HG03025 (cell line): ENCODE data around the gene CKB.
"Not testable (repeated sequence)": the region's sequence is repeated elsewhere in the genome, so short reads cannot be mapped to it uniquely, and the experiment has no call there.

ENCODE experiments used
- ATAC-seq: cut with Tn5 transposase; IDR thresholded peaks from one replicate; pipeline ENCODE4 v1.9.1; 2021; ENCODE audit warnings: mild to moderate bottlenecking, moderate library complexity; ENCODE audit not compliant: unreplicated experiment, low FRiP score

Gene CKB

DNA sequence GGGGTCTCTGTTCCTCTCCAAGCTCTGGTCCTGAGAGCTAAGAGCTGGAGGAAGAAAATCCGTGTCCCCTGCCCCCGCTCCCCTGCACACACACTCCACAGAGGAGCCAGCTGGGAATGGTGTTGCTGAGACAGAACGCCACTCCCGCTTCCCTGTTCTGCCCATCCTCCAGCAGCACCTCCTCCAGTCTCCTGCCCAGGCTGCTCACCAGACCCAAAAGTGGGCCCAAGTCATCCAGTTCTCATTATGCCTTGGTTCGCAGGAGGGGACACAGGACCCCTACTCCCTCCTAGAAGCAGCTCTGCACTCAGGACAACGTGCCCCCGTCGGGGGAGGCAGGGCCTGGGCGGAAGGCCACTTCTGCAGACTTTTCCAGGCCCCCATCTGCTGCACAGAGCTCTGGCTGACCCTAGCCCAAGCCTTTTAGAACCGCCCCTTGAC is 5.5 kb upstream of the CKB start:
- no peak for ATAC-seq

DNA sequence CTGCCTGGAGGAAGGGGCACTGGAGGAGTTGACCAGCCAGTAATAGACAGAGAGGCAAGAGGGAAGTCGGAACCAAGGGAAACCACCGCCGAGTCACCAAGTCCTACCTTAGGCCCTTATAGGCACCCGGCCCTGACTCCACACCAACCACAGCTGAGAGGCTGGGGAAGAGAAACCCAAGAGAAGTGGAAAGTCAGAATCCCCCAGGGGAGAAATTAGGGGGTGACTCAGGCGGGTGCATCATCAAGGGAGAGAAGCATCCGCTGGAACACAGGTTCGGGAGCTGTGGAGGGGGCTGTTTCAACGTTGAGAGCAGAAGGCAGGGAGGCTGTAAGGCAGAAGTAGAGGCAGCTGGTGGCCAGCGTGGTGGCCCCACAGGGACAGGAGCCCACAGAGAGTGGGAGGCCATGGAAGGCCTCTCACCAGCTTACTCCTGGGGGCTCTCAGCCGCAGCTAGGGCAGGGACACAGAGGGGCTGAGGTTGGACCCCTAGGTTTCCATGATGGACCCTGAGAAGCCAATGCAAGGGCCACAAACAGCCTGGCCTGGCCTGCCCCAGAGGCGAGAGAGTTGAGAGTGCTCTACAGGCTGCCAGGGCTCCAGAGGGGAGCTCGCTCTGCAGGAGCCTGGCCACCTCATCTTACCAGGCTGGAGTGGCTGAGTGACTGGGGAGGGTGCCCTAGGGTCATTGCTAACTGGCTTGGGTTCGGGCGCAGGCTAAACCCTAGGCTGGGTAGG is 4.9 kb upstream of the CKB start:
- ATAC-seq, result no peak

DNA sequence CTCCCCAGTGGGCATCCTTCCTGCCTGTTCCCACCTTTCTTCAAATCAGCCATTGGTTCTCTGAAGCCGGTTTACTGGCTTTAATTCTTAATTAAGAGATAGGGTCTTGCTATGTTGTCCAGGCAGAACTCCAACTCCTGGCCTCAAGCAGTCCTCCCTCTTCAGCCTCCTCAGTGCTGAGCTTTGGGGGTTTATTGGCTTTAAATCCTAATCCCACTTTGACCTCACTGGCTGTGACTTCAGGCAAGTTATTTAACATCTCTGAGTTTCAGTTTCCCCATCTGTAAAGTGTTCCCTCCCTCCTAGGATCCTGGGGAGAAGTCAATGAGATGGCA is 4.3 kb upstream of the CKB start:
- no peak for ATAC-seq

DNA sequence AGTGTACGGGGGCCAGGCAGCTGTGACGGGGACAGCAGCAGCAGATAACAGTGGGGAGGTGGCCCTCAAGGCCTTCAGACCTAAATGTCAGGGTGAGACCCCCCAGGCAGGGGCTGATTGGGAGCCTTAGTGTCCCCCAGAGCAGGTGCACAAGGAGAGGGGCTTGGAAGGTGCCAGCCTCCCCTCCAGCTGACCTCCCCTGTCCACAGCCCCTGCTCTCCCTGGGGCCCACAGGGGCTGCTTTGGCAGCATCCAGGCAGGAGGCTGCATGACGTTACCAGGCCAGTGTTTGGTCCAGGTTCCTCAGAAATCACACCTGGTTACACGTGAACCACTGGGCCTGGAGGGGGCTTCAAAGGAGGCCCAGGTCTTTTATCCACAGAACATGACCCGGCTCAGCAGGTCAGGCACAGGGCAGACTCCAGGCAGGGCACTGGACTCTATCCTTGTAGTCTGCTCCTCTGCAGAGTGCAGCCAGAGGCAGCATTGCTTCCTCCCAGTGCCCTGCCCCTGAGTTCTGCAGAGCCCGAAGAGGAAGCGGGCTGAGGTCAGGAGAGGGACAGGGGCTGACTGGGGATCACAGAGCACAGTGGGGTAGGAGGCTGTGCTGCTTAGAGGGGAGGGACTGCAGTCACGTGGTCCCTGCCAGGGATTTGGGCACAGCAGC is 3.8 kb upstream of the CKB start:
- ATAC-seq, result no peak

DNA sequence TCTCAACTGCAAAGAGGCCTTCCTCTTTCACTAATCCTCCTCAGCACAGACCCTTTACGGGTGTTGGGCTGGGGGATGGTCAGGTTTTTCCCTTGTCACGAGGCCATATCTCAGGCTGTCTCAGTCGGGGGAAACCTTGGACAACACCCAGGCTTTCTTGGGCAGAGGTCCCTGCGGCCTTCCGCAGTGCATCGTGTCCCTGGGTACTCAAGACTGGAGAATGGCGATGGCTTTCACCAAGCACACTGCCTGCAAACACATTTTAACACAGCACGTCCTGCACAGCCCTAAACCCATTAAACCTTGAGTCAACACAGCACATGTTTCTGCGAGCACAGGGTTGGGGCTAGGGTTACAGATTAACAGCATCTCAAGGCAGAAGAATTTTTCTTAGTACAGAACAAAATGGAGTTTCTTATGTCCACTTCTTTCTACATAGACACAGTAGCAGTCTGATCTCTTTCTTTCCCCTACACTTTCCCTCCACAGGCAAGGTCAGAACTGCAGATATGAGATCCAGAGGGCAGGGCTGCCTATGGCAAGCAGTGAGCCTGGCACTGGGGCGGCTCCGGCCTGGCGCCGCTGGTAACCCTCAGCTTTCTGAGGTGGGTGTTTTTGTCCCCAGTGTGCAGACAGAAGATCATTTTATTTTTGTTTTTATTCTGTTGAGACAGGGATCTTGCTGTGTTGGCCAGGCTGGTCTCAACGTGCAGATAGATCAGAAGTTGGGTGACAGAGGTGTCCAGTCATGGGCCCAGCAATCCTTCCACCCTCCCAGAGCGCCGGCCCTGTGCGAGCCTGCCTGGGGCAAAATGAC is 3.0 kb upstream of the CKB start:
- not testable (repeated sequence) for ATAC-seq

DNA sequence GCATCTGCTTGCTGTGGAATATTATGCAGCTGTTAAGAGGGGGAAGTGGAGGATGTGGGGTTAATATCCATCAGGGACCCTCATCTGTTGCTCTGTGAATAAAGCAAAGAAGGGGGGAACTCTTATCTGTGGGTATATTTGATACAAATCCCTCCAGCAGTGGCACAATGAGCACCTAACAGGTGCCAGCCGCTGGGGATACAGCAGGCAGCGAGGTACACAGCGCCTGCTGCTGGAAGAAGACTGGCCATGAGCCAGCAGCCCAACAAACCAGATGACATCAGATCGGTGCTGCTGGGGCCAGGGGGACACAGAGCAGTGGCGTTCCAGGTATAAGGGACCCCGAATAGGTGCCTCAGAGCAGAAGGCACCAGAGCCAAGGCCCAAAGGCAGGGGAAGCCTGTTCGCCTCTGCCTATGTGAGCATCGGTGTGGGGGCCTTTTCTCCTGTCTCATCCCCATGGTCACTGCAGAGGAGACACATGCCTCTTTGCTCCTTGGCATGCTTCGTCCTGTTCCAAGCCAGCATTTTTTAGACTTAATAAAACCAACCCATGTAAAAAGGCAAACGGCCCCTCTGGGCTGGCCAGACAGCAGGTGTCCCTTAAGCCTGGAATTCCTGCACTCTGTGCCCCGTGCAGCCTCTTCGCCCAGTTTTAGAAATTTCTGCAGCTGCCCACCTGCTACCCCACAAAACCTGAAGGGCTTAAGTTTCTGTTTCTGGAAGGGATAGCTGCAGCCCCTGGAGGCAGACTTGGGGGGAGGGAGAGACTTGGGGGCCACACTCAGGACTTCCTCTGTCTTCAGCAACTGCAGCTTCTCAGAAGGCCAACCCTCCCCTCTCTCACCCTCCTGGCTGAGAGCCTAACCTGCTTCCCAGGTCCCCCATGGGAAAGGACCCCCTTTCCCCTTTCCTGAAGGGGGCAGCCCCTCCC is 1.6 kb upstream of the CKB start:
- ATAC-seq, result no peak

DNA sequence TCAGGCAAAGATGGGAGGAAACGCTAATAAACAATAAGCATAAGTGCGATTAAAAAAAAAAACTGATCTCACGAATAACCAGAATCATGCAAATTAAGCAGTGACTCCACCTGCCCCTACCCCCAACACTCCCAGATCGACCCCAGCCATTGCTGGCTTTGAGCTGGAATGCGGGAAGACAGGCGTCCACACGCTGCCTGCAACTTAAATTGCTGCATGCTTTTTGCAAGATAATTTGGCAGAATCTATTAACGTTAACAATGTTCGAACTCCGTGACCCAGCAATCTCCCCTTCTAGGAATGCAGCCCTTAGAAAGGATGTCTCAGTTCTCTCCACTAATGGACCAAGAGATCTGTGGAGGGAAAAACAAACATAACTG is 935 bp upstream of the CKB start:
- ATAC-seq, result no peak

DNA sequence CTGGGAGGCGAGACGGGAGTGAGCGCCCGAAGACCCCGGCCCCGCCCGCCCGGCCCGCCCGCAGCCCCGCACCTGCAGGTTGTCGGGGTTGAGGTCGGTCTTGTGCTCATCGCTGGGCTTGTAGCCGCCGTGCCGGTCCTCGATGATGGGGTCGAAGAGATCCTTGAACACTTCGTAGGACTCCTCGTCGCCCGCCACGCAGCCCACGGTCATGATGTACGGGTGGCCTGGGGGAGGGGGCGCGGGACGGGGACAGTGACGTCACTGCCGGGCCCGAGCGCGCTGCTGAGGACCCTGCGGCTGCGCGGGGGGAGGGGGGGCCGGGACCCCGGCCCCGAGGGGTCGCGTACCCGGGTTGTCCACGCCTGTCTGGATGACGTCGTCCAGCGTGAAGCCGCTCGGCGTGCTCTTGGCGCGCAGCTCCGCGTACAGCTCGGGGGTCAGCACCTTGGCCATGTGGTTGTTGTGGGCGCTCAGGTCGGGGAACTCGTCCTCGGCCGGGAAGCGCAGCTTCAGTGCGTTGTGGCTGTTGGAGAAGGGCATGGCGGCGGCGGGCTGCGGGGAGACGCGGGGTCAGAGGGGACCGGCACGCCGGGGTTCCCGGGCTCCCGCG is 573 bp downstream of the CKB start:
- ATAC-seq, result no peak

DNA sequence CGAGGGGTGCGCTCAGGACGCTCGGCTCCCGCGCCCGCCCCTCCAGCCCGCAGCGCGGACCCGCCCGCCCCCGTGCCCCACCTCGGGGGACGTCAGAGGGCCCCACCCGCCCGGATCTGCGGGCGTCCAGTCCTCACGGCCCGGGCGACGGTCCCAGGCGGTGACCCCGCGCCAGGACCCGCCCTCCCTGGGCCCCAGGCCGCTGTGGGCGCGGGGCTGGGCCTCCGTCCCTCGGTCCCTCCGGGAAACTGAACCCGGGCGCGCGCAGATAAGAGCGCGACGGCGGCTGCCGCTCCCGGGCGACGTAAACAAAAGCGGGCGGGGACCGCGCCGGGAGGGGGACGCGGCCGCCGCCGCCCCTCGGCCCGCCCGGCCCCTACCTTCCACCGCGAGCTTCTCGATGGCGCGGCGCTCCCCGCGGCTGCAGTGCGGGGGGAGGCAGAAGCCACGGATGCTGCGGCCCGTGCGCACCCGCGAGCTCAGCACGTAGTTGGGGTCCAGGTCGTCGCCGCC is 1.1 kb downstream of the CKB start:
- no peak for ATAC-seq

DNA sequence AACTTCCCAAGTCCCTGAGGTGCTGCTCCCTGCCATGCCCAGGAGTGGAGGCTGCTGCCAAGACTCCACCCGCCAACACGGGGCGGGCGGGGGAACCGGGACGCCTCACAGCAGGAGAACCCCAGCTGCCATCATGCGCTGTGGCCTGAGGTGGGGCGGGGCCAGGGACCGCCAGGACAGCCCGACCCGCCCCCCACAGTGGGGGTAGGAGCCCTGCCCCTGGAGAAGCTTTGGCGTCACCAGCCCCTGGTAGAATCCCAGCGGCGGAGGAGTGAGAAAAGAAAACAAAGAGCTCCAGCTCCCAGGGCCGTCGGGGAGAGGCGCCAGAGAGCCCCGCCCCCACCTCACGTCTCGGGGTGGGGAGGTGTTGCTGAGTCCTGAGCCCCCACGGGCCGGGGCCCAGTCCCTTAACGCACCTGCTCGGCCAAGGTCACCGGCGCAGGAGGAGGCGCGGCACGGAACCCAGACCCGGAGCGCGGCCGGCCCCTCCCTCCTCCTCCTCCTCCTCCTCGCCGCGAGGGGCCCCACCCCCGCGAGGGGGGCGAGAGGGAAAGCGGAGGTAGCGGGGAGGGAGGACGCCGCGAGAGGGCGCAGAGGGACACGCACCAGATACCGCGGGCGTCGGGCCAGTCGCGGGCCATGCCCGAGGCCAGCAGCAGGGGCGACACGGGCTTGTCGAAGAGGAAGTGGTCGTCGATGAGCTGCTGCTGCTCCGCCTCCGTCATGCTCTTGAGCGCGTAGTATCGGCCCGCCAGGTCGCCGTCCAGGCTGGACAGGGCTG is 1.8 kb downstream of the CKB start:
- ATAC-seq, result no peak

DNA sequence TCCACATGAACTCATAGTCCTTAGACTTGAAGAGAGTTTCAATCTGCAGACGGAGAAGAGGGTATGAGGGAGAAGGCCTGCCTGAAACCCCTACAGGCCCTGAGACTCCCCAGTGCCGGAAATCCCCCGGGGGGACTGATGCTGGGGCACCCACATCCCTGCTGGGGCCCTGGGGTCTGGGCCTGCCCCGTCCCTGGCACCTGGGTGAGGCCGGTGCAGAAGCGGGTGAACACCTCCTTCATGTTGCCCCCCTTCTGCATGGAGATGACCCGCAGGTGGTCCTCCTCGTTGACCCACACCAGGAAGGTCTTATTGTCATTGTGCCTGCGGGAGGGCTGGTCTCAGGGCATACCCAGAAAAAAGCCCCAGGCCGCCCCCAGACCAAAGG is 2.4 kb downstream of the CKB start:
- ATAC-seq, result no peak

DNA sequence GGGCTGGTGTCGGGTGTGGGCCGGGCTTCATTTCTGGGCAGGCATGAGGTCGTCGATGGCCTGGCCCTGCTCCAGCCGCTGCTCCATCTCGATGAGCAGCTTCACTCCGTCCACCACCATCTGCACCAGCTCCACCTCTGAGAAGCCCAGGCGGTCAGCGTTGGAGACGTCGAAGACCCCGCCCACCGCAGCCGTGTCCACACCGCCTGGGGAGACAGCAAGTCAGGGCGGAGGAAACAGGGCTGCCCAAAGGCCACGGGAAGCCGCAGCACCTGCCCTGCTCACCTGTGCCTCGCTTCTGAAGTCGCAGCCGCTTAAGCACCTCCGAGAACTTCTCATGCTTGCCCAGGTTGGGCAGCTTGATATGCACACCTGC is 2.8 kb downstream of the CKB start:
- ATAC-seq, result no peak

DNA sequence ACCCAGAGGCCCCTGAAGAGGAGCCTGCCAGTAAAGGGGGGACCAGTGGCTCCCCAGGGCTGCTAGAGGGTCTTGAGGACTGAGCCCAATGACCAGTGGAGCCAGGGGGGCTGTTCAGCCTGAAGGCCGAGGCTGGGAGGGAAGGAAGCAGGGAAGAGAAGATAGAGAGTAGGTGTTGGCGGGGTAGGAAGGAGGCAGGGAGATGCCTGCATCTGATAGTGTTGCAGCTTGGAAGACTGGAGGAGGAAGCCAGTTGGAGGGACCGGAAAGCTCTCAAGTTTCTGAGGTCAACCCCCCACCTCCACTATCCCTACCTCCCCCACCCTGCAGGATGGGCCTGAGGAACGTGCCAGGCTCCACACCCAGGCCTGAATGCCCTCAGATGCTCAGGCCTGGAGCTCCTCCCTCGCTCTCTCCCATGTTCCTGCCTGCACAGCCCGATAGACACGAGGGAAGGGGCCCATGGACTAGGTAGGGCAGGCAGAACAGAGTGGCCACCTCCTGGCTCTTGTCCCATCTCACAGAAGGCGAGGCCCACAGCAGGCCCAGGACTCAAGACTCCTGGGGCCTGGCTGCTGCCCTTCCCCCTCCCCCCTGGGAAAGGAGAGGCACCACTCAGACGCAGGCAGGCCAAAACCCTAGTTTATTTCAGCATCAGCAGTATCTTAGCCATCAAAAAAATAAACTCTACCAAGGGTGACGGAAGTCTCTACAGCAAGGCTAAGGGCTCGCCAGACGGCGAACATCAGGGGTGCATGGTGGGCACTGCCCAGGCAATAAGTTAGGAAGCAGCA is 3.4 kb downstream of the CKB start:
- ATAC-seq, result no peak

DNA sequence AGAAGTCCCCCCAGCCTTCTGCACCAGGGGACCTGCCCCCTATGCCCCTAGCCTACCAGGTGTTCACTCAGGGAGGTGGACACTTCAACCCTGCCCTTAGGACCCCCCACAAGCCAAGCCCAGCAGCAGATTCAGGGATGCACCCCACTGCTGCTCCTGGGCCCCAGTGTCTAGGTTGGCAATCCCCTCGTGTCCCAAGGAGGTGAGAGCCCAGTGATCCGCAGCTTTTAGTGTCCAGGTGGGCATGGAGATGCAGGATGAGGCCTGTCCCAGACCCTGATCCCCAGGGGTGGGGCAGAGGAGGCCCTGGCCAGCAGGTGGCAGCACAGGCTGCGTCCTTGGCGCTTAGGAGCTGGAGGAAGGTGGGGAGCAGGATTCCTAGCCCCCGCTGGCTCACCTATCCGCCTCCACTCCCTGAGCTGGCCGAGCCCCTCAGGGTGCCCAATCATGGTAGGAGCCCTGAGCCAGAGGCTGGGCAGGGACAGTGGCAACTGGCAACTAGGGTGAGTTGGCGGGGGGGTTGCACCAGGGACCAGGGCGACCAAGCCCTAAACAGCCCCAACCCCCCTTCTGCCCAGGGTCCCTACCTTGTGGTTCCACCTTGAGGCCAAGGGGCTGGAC is 4.1 kb downstream of the CKB start:
- no peak for ATAC-seq

DNA sequence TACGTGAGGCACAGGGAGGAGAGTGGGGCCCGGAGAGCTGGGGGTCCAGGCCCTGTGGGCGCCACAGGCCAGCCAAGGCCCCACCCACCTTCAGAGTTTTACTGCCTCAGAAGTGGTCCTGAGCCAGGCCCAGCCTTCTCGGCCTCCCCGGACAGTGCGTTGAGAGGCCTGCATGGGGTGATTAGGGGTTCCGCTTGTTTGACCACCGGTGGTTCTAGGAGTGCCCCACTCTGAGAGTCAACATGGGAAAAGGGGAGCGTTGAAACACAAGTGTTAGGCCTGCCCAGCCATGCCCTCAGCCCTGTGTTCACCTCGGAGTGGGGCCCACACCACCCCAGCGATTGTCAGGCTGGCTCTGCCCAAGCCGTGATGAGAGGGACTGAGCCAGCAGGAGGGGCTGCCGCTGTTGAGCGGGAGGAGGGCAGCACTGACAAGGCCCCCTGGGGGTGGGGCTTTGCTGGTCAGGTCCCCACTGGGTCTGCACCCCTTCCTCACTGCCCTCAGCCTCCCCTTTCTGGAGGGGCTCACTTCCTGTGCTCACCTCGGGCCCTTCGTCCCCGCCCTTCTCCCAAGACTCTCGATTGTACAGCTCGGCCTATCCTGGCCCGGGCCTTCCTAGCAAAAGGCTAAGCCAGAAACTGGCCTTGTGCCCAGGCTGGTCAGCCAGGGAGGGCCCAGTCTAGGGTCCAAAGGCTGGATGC is 4.8 kb downstream of the CKB start:
- ATAC-seq, result no peak

DNA sequence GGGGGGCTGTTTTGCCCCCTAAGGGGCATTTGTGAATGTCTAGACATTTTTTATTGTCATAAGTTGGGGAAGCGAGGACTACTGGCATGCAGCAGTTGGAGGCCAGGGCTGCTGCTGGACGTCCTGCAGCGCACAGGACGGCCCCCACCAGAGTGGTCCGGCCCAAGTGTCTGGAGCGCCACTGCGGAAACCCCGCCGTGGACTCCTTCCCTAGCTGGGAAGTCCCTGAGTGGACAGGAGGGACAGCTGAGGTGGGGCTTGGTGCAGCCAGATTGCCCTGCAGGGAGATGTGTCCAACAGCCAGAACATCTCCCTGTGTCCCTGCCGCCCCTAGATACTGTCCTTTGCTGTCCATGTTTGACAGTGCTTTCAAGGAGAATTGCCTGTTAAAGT is 5.5 kb downstream of the CKB start:
- no peak for ATAC-seq

DNA sequence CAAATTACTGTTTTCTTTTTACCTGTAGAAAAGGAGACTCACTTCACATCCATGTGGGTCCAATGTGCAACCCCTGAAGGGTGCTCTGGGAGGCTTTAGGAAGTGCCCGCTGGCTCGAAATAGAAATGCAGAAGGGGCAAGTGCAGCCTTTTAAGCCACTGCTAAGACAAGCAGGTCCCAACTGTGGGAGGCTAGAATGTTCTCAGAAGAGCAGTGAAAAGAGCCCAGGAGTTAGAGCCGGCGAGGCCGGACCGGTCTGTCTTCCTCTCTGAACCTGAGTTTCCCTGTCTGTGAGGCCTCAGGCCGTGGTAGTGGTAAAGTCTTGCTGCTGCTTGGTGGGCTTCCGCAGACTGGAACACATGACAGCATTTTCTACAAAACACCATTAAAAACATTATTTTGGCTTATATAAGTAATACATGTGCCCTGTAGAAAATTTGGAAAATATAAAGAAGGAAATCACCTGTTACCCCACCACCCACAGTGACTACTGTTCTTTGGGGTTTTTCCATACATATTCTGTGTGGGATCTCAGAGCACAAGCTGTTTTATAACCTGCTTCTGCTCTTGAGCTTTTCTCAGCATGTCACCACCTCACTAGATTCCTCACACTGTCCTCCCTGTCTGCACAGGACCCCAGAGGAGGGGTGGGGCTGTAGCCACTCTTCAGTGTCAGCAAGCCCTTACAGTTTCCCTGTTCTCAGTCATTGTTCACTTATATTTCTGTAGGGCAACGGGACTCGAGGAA is 6.0 kb downstream of the CKB start:
- no peak for ATAC-seq
